ENCODE results near the gene PPP1R9B.

The PPP1R9B gene

GRCh38 chr17:50141745-50142110, 8.7 kb downstream of the PPP1R9B start:
- H3K79me2 ChIP-seq (ENCODE audit: insufficient read depth, low read length), result peaks cover 8% of the 10 kb centered on the region
- no peak overlapping the region for H3K9ac ChIP-seq (ENCODE audit: low read depth, low read length)
- H4K20me1 ChIP-seq (ENCODE audit: insufficient read depth, low read length), result peaks cover 79% of the 10 kb centered on the region
- H2AFZ ChIP-seq (ENCODE audit: low read depth, low read length), result no peak overlapping the region
- H3K27me3 ChIP-seq (ENCODE audit: insufficient read depth, low read length, poor library complexity), result no peaks in the 10 kb centered on the region
- H3K27ac ChIP-seq (ENCODE audit: low read length), result 0 out of 2 replicates have a peak overlapping the region, but pooled peaks have one; percentile 4
- DNase-seq (no peak), ATAC-seq (ENCODE audit: insufficient read depth, low read depth) (no peak)
- H3K4me3 ChIP-seq (ENCODE audit: low read depth in 1 of 2, low read length in 2 of 2), result no peak overlapping the region
- H3K4me2 ChIP-seq (ENCODE audit: insufficient read depth, low read length), result no peak overlapping the region
- H3K36me3 ChIP-seq (ENCODE audit: insufficient read depth, low read length), result peaks cover 91% of the 10 kb centered on the region
- peaks cover 33% of the 10 kb centered on the region for H3K4me1 ChIP-seq (ENCODE audit: insufficient read depth, low read length)
- no peak for TF ChIP-seq EZH2 (IDR thresholded peaks at IDR 0.05; ENCODE audit: borderline replicate concordance, low read depth, low read length, severe bottlenecking)
- no peak for TF ChIP-seq CTCF (IDR thresholded peaks at IDR 0.05; ENCODE audit: borderline replicate concordance, extremely low read depth, low read length, poor library complexity, severe bottlenecking)
- no peaks in the 10 kb centered on the region for H3K9me3 ChIP-seq (ENCODE audit: insufficient read depth, low read length, severe bottlenecking)

- Histone ChIP-seq H3K4me1 (ENCODE audit: insufficient read depth, low read length) (peaks cover 28% of the 10 kb centered on the region), H3K79me2 (ENCODE audit: insufficient read depth, low read length) (peaks cover 2% of the 10 kb centered on the region; the same call in 1 of the 2 replicates), H3K27me3 (ENCODE audit: insufficient read depth, low read length, poor library complexity) (no peaks in the 10 kb centered on the region), H3K4me2 (ENCODE audit: insufficient read depth, low read length) (peak overlapping the region; percentile 12; the same call in 1 of the 2 replicates), H3K27ac (ENCODE audit: low read length) (peak overlapping the region; percentile 62), H4K20me1 (ENCODE audit: insufficient read depth, low read length) (peaks cover 77% of the 10 kb centered on the region), H3K36me3 (ENCODE audit: insufficient read depth, low read length) (peaks cover 91% of the 10 kb centered on the region), H3K9me3 (ENCODE audit: insufficient read depth, low read length, severe bottlenecking) (no peaks in the 10 kb centered on the region), H3K4me3 (ENCODE audit: low read depth in 1 of 2, low read length in 2 of 2) (no peak overlapping the region), H2AFZ (ENCODE audit: low read depth, low read length) (no peak overlapping the region), H3K9ac (ENCODE audit: low read depth, low read length) (no peak overlapping the region)
- DNase-seq (no peak), ATAC-seq (ENCODE audit: insufficient read depth, low read depth) (no peak)
- no peak for TF ChIP-seq EZH2 (IDR thresholded peaks at IDR 0.05; ENCODE audit: borderline replicate concordance, low read depth, low read length, severe bottlenecking)
- no peak for TF ChIP-seq CTCF (IDR thresholded peaks at IDR 0.05; ENCODE audit: borderline replicate concordance, extremely low read depth, low read length, poor library complexity, severe bottlenecking)
Measured at GRCh38 chr17:50141026-50141744, 9.3 kb downstream of the PPP1R9B start.

- TF ChIP-seq EZH2 (IDR thresholded peaks at IDR 0.05; ENCODE audit: borderline replicate concordance, low read depth, low read length, severe bottlenecking), result no peak
- TF ChIP-seq CTCF (IDR thresholded peaks at IDR 0.05; ENCODE audit: borderline replicate concordance, extremely low read depth, low read length, poor library complexity, severe bottlenecking), result peak; percentile 89
- DNase-seq (peak; percentile 78), ATAC-seq (ENCODE audit: insufficient read depth, low read depth) (peak; percentile 88)
Measured at GRCh38 chr17:50139950-50140885, 10.3 kb downstream of the PPP1R9B start.

More at GRCh38 chr17:50139950-50140885, 10.3 kb downstream of the PPP1R9B start:
- Histone ChIP-seq H2AFZ (ENCODE audit: low read depth, low read length) (no peak overlapping the region), H3K4me2 (ENCODE audit: insufficient read depth, low read length) (peak overlapping the region; percentile 25; the same call in 1 of the 2 replicates), H3K36me3 (ENCODE audit: insufficient read depth, low read length) (peaks cover 96% of the 10 kb centered on the region), H3K27me3 (ENCODE audit: insufficient read depth, low read length, poor library complexity) (no peaks in the 10 kb centered on the region), H3K79me2 (ENCODE audit: insufficient read depth, low read length) (no peaks in the 10 kb centered on the region), H3K9ac (ENCODE audit: low read depth, low read length) (no peak overlapping the region), H3K4me3 (ENCODE audit: low read depth in 1 of 2, low read length in 2 of 2) (no peak overlapping the region), H4K20me1 (ENCODE audit: insufficient read depth, low read length) (peaks cover 70% of the 10 kb centered on the region), H3K9me3 (ENCODE audit: insufficient read depth, low read length, severe bottlenecking) (no peaks in the 10 kb centered on the region), H3K27ac (ENCODE audit: low read length) (peak overlapping the region; percentile 62), H3K4me1 (ENCODE audit: insufficient read depth, low read length) (peaks cover 20% of the 10 kb centered on the region)
